ENCODE results near the gene TERB1. TPM values are rescaled to one million over a fixed set of nuclear protein-coding genes. Genes with fewer than 3 reads are reported as not detected.
A peak's percentile ranks its signal among the peaks of the same experiment; 100 is the strongest.

Gene TERB1
- total RNA-seq, 2 experiments from 2014 or later = 0.11 to 0.22 TPM

GRCh38 chr16:66846831-66847230 is 45.4 kb upstream of the TERB1 start:
- H3K36me3 ChIP-seq (ENCODE audit: insufficient read depth, low read length) = no peaks in the 10 kb centered on the region
- ChIA-PET CTCF (interaction anchor here (0.6 to 1.1 kb wide), 2 partner anchors 16 to 46 kb away, joined by 3 read pairs; partner anchors contain the start of gene NAE1), POLR2A (no interaction called here)
- Mint-ChIP-seq H3K27me3 (peaks cover 54% of the 10 kb centered on the region), H3K27ac (no peak overlapping the region), H3K36me3 (ENCODE audit: low read depth) (no peaks in the 10 kb centered on the region), H3K4me3 (no peak overlapping the region), H3K4me1 (ENCODE audit: low read depth) (peaks cover 11% of the 10 kb centered on the region), H3K9me3 (no peaks in the 10 kb centered on the region)
- DNase-seq (no peak), ATAC-seq (ENCODE audit: poor library complexity) (no peak)
- no peak overlapping the region for H3K27ac ChIP-seq (ENCODE audit: low read depth in 1 of 2, low read length in 2 of 2)
- intact Hi-C loops (cut with DNase I, micrococcal nuclease) = no loop called here
- TF ChIP-seq, protein P1, sequence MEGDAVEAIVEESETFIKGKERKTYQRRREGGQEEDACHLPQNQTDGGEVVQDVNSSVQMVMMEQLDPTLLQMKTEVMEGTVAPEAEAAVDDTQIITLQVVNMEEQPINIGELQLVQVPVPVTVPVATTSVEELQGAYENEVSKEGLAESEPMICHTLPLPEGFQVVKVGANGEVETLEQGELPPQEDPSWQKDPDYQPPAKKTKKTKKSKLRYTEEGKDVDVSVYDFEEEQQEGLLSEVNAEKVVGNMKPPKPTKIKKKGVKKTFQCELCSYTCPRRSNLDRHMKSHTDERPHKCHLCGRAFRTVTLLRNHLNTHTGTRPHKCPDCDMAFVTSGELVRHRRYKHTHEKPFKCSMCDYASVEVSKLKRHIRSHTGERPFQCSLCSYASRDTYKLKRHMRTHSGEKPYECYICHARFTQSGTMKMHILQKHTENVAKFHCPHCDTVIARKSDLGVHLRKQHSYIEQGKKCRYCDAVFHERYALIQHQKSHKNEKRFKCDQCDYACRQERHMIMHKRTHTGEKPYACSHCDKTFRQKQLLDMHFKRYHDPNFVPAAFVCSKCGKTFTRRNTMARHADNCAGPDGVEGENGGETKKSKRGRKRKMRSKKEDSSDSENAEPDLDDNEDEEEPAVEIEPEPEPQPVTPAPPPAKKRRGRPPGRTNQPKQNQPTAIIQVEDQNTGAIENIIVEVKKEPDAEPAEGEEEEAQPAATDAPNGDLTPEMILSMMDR (IDR thresholded peaks at IDR 0.05) = no peak
- H3K27me3 ChIP-seq (ENCODE audit: control insufficient read depth in 1 of 2, insufficient read depth in 2 of 2, low read length in 2 of 2) = peaks cover 33 to 40% of the 10 kb centered on the region in 2 experiments
- peaks cover 0 to 4% of the 10 kb centered on the region in 2 experiments for H3K9me3 ChIP-seq (ENCODE audit: control insufficient read depth in 1 of 2, insufficient read depth in 1 of 2, low read length in 2 of 2)
- H3K4me1 ChIP-seq (ENCODE audit: insufficient read depth, low read length) = peaks cover 7% of the 10 kb centered on the region
- H3K4me3 ChIP-seq (ENCODE audit: low read length) = no peak overlapping the region

- Histone ChIP-seq H3K36me3 (ENCODE audit: insufficient read depth, low read length) (no peaks in the 10 kb centered on the region), H3K4me3 (ENCODE audit: low read length) (no peak overlapping the region), H3K4me1 (ENCODE audit: insufficient read depth, low read length) (peaks cover 7% of the 10 kb centered on the region), H3K27me3 (ENCODE audit: control insufficient read depth in 1 of 2, insufficient read depth in 2 of 2, low read length in 2 of 2) (peaks cover 33 to 40% of the 10 kb centered on the region in 2 experiments), H3K9me3 (ENCODE audit: control insufficient read depth in 1 of 2, insufficient read depth in 1 of 2, low read length in 2 of 2) (peaks cover 0 to 4% of the 10 kb centered on the region in 2 experiments), H3K27ac (ENCODE audit: low read depth in 1 of 2, low read length in 2 of 2) (no peak overlapping the region)
- TF ChIP-seq, protein P1 (IDR thresholded peaks at IDR 0.05) = no peak
- Mint-ChIP-seq H3K9me3 (no peaks in the 10 kb centered on the region), H3K4me1 (ENCODE audit: low read depth) (peaks cover 11% of the 10 kb centered on the region), H3K4me3 (peak overlapping the region; percentile 36), H3K27ac (no peak overlapping the region), H3K36me3 (ENCODE audit: low read depth) (no peaks in the 10 kb centered on the region), H3K27me3 (peaks cover 58% of the 10 kb centered on the region)
- intact Hi-C loops (cut with DNase I, micrococcal nuclease) = no loop called here
- ChIA-PET POLR2A (no interaction called here), CTCF (interaction anchor here (1.1 kb wide), 1 partner anchor 16 kb away, joined by 3 read pairs; the partner anchor contains the start of gene NAE1)
- ATAC-seq (ENCODE audit: poor library complexity) (no peak), DNase-seq (no peak)
Observed at GRCh38 chr16:66846266-66846665, 44.9 kb upstream of the TERB1 start.

GRCh38 chr16:66845791-66846221 is 44.4 kb upstream of the TERB1 start:
- Histone ChIP-seq H3K27ac (ENCODE audit: low read depth in 1 of 2, low read length in 2 of 2) (no peak overlapping the region), H3K9me3 (ENCODE audit: control insufficient read depth in 1 of 2, insufficient read depth in 1 of 2, low read length in 2 of 2) (peaks cover 0 to 4% of the 10 kb centered on the region in 2 experiments), H3K36me3 (ENCODE audit: insufficient read depth, low read length) (no peaks in the 10 kb centered on the region), H3K4me1 (ENCODE audit: insufficient read depth, low read length) (peaks cover 7% of the 10 kb centered on the region), H3K27me3 (ENCODE audit: control insufficient read depth in 1 of 2, insufficient read depth in 2 of 2, low read length in 2 of 2) (peaks cover 33 to 40% of the 10 kb centered on the region in 2 experiments), H3K4me3 (ENCODE audit: low read length) (no peak overlapping the region)
- TF ChIP-seq, protein P1 (IDR thresholded peaks at IDR 0.05) = no peak
- no peaks in the 10 kb centered on the region for H3K36me3 Mint-ChIP-seq (ENCODE audit: low read depth)
- intact Hi-C loops (cut with DNase I, micrococcal nuclease) = no loop called here
- H3K27me3 Mint-ChIP-seq = peaks cover 61% of the 10 kb centered on the region
- DNase-seq (no peak), ATAC-seq (ENCODE audit: poor library complexity) (no peak)
- no peak overlapping the region for H3K27ac Mint-ChIP-seq
- ChIA-PET POLR2A (interaction anchor here (1.2 kb wide), 1 partner anchor 15 kb away, joined by 3 read pairs; the partner anchor contains the start of gene NAE1), CTCF (interaction anchor here (1.1 kb wide), 1 partner anchor 15 kb away, joined by 3 read pairs; the partner anchor contains the start of gene NAE1)
- no peaks in the 10 kb centered on the region for H3K9me3 Mint-ChIP-seq
- peaks cover 11% of the 10 kb centered on the region for H3K4me1 Mint-ChIP-seq (ENCODE audit: low read depth)
- peak overlapping the region; percentile 36 for H3K4me3 Mint-ChIP-seq
